Bone marrow (tissue), 2 donors: ENCODE results near the gene SLC9A3.

Source experiments
- DNase-seq, 2 donors: peaks; one replicate each; lab custom pipeline; 2025; lab: John Stamatoyannopoulos, UW

Gene SLC9A3

GRCh38 chr5:458547-459353 is 65.5 kb downstream of the SLC9A3 start:
- no peak for DNase-seq

GRCh38 chr5:457195-457961 is 66.9 kb downstream of the SLC9A3 start:
- DNase-seq: no peak

DNA sequence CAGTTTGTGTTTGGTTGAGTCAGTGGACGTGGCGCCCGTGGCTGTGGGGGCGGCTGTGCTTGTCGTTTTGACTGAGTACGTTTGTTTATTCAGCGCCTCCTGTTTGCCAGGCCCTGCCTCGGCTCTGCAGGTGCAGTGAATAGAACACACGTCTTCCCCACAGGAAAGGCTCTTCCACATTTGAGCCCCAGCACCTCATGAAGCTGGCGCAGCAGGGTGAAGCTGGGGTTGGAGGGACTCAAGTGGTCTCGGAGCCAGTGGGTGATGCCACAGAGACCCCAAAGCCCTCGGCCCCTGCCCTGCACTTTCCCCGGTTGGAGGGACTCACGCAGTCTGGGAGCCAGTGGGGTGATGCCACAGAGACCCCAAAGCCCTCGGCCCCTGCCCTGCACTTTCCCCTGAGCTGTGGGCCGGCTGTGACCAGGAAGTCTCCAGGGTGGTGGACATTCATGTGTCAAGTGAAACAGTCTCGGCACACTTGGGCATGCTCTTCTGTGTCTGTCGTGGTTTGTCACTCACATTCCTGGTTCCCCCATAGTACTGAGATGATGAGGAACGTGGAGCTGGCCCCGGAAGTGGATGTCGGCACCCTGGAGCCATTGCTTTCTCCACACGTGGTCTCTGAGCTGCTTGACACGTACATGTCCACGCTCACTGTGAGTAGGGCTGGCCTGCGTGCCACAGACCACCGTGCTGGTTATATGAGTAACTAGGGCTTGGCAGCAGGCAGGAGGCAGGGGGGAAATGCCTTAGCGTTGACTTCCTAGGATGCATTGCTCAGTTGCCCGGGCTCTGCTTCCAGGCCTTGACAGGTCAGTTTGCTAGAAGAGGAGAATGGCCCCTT is 67.7 kb downstream of the SLC9A3 start:
- no peak for DNase-seq

DNA sequence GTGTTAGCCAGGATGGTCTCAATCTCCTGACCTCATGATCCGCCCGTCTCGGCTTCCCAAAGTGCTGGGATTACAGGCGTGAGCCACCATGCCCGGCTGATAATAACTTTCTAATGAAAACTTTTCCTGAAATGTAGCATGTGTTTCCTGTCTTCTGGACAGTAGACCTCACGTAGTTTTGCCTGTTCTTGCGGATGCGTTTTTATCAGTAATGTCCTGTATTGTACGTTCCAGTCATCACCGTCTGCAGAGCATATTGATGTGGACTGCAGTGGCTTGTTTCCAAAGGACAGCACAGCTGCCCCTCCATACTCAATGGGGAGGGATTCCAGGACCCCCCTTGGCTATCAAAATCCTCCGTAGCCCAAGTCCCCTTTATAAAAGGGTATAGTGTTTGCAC is 68.4 kb downstream of the SLC9A3 start:
- DNase-seq: no peak

GRCh38 chr5:454936-455335 is 69.3 kb downstream of the SLC9A3 start:
- no peak for DNase-seq

DNA sequence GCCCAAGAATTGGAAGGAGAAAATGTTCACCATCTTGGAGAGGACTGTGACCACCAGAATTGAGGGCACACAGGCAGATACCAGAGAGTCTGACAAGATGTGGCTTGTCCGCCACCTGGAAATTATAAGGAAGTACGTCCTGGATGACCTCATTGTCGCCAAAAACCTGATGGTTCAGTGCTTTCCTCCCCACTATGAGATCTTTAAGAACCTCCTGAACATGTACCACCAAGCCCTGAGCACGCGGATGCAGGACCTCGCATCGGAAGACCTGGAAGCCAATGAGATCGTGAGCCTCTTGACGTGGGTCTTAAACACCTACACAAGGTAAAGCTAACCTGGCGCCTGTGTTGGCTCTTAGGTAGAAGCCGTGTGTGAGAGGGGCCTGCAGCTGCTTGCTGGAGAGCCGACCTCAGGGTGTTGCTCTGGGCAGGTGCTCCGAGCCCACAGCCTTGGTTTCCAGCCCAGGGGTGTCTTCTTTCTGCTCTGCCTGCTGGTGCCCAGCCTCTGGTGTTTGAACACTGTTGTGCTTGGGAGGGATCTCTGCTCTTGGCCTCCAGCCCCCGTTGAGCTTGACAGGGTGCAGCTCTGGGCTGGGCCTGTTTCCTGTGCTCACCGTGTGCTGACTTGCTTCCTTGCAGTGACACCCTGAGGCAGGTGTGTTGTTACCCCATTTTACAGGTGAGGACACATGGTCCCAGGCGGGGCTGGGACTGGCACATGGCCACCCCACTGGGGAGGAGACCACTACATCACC is 70.3 kb downstream of the SLC9A3 start:
- no peak for DNase-seq

GRCh38 chr5:452978-453710 is 71.1 kb downstream of the SLC9A3 start:
- no peak for DNase-seq

- DNase-seq: no peak
These were observed 72.4 kb downstream of the SLC9A3 start for GRCh38 chr5:451587-452458.

DNA sequence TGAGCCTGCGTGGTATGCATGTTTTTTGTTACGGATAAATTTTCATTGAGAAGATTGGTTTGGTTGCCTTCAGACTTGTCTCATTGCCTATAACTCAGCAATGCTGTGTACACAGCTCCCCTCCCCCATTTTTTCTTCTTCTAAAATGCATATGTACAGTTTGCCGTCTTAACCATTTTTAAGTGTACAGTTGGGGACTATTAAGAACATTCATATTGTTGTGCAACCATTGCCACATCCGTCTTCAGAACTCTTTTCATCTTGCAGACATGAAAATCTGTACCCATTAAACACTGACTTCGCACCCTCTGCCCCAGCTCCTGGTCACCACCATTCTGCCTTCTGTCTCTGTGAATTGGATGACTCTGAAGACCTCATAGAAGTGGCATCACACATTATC is 75.1 kb downstream of the SLC9A3 start:
- DNase-seq: no peak

DNA sequence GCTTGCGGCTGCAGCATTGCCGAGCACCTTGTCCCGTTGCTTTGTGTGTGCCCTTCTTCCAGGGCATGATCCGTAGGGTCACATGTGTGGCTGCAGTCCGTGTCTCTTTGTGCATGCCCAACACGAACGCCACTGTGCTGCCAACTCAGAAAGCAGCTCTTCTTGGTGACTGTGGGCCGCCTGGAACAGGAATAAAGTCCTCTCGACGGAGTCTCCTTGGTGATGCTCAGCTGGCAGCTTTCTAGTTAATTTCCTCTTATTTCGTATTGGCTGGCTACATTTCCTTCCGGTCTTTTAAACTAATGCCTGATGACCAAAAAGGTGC is 75.5 kb downstream of the SLC9A3 start:
- DNase-seq: no peak

DNA sequence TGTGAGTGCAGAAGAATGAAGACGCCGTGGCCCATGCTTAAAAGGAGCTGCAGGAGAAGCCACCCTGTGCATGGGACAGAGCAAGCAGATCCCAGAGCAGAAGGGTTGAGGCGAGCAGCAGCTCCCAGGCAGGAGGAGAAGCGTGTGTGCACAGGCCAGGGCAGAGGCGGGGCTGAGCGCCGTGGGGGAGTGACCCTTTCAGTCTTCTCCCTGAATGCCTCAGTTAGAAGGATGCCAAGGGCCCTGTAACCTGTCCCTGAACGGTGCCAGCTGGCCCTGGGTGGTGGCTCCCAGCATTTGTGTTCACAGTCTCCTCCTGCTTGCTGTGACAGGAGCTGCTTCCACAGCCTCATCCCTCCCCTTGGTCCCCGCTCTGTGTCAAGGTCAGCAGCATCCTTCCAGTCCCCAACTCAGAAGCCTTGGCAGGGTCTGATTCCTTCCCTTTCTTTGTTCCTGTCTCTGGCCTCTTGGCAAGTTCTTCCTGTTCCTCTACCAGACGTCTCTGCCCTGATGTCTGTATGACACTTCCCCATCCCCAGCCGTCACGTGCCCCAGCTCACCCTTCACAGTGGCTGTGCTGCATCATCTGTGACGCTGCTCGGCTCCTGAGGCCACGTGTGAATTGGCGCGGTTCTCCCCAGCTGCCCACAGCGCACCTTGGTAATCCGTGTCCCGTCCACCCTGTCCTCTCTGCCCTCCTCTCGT is 76.0 kb downstream of the SLC9A3 start:
- DNase-seq: no peak

- DNase-seq: no peak
These were observed 76.7 kb downstream of the SLC9A3 start for GRCh38 chr5:447501-447900.

- DNase-seq: peak in 1 of 2 donors; percentile 42
These were observed 77.4 kb downstream of the SLC9A3 start for GRCh38 chr5:446883-447263.

- no peak for DNase-seq
These were observed 78.0 kb downstream of the SLC9A3 start for GRCh38 chr5:446066-446882.

- DNase-seq: no peak
These were observed 78.7 kb downstream of the SLC9A3 start for GRCh38 chr5:445591-445990.

DNA sequence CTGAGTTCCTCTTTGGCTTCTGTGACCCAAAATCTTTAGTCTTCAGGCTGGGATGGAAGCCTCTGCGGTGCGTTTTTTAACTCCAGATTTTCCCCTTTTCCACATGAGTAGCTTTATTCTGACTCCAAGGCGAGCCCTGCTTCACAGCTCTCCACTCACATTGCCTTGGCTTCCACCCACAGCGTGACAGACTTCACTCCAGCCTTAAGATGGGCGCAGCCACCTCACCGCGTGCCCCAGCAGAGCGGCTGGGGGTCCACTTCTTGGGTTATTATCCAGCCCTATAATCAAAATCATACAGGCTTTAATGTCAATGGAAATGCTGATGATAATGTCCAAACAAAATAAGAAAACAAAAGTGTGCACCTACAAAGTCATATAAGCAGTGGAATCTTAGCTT is 80.0 kb downstream of the SLC9A3 start:
- no peak for DNase-seq

DNA sequence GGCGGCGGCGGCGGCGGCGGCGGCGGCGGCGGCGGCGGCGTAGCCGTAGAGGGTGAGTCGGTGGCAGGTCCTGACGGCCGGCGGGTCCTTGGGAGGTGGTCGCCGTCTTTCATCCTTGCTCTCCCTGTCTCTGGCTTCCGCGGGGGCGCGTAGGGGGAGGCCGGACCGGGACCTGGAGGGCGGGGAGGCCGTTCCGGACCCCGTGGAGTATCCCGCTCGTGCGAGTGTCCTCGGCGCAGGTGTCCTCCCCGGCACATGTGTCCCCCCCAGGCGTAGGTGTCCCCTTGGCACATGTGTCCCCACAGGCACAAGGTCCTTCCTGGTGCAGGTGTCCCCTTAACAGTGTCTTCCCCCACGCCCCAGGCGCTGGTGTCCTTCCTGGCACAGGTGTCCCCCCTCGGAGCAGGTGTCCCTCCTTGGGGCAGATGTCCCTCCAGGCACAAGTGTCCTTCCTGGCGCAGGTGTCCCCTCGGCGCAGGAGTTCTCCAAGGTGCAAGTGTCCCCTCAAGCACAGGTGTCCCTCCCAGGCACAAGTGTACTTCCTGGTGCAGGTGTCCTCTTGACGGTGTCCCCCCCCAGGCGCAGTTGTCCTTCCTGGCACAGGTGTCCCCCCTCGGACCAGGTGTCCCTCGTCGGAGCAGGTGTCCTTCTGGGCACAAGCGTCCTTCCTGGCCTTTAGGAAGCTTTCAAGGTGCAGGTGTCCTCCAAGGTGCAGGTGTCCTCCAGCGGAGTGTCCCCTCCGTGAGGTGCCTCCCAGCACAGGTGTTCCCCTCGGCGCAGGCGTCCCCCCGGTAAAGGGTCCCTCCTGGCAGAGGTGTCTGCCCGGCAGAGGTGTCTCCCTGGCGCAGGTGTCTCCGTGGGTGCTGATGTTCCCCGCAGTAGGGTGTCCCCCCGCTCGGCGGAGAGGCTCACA is 80.8 kb downstream of the SLC9A3 start:
- DNase-seq: no peak
